NCI-H2171 treated with DMSO at 0.1 percent for 48 hours (cell line): Measurements from ENCODE around the gene CBR3.
"Not testable (repeated sequence)": the region's sequence is repeated elsewhere in the genome, so short reads cannot be mapped to it uniquely, and the experiment has no call there.

Source experiments
- DNase-seq: peaks from one replicate; lab custom pipeline; 2025; lab: John Stamatoyannopoulos, UW

Gene CBR3

GRCh38 chr21:36134803-36135390 lies at the start of gene CBR3:
Gene CBR3 (plus strand): TSS chr21:36135079. CDS start chr21:36135193, 114 bp downstream.
- no peak for DNase-seq

DNA sequence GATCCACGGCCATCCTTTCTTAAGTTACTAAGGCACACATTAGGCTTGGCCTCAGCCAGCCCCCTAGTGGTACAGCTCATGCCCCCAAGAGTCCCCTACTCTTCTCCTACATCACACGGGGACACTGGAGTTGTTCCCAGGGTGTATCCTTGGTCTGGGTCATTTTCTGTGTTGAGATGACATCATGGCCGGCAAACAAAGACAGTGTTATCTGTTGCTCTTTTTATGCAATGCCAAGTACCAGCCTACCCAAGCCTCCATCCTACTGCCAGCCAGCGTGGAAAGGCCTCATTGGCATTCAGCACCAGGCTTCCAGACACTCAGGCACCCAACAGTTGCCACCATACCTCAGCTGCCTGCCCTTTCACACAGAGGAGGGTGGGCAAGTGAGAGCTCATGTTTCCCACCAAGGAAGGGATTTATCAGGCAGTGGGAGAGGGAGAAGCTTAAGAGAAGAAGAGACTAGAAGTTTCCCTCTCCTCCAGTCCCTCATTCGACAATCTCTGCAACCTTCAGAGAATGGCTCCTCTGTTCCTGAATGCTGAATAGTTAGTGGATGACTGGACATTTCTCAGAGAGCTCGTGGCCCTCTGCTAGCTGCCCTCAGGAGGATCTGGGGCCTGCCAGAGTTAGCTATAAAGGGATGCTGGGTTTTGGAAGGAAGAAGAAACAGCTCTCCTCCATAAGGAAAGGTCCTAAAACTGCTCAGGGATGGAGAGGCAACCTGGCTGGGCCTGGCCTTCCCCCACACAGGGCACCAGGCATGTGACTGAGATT lies 47.3 kb upstream of the CBR3 start:
- no peak for DNase-seq

GRCh38 chr21:36089946-36090345 lies 44.9 kb upstream of the CBR3 start:
- no peak for DNase-seq

DNA sequence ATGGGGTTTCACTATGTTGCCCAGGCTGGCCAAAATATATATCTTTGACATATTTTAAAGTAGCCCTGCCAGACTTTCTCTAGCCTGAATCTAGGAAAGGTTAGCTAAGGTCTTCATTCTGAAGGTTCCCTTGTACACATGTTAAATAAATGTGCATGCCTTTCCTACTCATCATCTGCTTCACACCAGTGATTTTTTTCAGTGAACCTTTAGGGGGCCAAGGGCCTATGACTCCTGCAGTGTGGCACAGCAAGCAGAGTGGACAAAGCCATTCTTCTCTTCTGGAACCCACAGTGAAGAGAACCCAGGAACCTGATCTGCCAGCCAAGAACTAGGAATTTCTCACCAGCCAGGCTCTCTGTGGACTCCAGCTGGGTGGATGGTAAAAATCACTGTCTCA lies 42.2 kb upstream of the CBR3 start:
- no peak for DNase-seq

DNA sequence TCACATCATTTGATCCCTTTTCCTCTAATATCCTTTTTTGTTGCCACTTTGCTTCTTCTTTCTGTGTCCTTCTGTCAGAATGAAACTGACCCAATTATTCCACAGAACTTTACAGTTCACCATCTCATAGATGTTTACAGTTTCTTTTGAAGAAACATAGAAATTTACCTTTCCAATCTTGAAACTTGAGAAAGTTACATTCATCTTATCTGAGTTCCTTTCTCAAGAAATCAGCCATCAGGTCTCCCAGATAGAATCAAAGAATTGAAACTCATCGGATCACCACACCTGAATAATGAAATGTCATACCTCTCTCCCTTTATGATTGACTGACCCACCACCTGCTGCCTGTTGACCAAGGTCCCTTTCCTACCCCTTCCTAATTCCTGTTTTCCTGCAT lies 41.4 kb upstream of the CBR3 start:
- no peak for DNase-seq

DNA sequence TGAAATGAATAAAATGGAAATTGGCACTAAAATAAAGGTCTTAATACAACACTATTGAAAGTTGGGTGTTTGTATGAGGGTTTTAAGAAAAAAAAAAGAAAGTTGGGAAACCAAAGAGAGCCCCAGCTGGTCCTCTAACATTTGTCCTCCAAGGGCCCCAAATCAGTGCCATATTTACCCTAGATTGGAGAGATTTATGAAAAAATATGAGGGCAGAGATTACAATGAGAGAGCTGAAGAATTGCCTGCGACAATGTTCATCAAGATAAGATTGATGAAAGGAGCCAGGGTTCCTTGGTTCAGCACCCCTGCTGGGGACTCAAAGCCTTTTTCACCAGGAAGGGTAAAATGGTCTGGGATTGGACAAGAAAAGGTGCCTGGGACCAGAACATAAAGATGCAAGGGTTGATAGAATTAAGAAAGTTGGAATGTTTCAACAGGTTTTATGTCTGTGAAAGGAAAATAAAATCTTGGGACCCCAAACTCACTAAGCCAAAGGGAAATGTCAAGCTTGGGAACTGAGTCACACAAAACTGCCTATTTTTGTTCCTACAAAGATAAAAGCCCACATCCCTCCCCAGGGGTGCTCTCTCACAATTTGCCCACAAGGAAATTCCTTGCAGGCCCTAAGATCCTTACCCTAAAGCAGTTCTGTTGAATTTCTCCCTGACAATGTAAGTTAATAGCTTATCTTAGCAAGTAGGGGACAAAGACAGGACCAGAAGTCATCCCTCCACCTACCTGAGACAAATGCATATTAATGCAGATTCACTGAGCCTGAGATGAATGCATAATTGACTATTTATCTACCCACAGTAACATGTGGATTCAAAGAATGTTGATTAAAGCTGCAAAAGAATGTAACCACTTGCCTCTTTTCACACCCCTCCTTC lies 38.2 kb upstream of the CBR3 start:
- DNase-seq: no peak

DNA sequence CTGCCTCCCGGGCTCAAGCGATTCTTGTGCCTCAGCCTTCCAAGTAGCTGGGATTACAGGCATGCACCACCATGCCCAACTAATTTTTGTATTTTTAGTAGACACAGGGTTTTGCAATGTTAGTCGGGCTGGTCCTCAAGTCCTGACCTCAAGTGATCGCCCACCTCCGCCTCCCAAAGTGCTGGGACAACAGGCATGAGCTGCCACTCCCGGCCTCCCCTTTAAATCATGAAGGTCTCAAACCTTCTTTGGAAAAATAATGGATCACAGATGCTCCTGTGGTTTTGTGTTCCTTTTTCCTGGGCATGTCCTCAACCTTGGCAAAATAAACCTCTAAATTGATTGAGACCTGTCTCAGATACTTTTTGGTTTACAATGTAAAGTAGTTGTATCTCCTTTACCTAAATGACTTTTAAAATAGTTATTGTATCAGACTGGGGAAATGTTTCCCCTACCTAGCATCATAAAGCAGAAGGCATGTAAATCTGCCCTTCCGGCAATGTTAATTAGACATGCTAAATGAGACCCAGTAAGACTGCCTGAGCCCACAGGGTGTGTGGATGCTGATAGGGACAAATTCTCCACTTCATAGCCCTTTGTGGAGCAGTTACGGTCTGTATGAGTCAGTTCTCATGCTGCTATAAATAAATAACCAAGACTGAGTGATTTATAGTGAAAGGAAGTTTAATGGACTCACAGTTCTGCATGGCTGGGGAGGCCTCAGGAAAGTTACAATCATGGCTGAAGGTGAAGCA lies 37.3 kb upstream of the CBR3 start:
- DNase-seq: no peak

- no peak for DNase-seq
These were observed 36.7 kb upstream of the CBR3 start for GRCh38 chr21:36098182-36098532.

GRCh38 chr21:36099000-36099399 lies 35.9 kb upstream of the CBR3 start:
- DNase-seq: no peak

DNA sequence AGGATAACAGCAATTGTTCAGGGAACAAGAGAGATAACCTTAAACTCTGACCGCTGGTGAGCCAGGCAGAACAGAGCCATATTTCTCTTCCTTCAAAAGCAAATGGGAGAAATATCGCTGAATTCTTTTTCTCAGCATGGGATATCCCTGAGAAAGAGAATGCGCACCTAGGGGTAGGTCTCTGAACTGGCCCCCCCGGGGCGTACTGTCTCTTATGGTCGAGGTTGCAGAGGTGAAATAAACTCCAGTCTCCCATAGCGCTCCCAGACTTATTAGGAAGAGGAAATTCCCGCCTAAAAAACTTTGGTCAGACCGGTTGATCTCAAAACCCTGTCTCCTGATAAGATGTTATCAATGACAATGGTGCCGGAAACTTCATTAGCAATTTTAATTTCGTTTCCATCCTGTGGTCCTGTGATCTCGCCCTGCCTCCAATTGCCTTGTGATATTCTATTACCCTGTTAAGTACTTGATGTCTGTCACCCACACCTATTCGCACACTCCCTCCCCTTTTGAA lies 35.1 kb upstream of the CBR3 start:
- not testable (repeated sequence) for DNase-seq

- DNase-seq: no peak
These were observed 33.8 kb upstream of the CBR3 start for GRCh38 chr21:36100971-36101641.

DNA sequence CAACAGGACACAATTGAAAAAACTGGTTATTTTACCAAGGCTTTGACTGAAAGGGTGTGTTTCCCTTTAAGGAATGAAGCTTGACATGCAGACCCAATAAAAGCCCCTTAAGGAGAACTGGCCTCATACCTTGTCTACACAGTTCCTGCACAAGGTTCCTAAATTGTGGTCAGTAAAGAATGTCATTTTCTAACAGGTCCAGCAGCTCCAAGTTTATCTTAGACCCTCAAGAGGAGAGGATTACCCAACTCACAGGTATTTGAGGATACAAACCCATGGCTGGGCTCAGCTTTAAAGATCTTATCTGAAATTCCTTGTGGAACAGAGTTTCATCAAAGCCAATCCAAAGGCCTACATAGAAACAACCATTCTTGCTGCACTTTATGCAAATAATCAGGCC lies 31.4 kb upstream of the CBR3 start:
- no peak for DNase-seq

GRCh38 chr21:36104317-36105300 lies 30.3 kb upstream of the CBR3 start:
- no peak for DNase-seq

DNA sequence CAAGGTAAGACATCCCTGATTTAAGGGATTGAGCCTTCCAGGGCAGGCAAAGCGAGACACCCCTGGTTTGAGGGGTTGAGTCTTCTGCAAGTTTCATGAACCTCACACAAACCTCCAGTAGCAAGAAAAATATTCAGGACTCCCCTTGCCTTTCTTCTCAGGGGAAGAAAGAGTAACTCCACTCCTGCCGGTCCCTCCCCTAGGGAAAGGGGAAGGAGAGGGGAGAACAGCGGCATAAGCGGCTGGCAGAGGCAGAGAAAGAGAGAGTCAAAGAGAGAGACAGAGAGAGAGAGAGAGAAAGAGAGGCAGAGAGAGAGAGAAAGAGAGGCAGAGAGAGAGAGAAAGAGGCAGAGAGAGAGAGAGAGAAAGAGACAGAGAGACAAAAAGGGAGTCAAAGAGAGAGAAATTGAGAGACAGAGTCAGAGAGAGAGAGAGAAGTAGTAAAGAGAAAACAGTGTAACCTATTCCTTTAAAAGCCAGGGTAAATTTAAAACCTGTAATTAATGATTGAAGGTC lies 29.5 kb upstream of the CBR3 start:
- DNase-seq: no peak

DNA sequence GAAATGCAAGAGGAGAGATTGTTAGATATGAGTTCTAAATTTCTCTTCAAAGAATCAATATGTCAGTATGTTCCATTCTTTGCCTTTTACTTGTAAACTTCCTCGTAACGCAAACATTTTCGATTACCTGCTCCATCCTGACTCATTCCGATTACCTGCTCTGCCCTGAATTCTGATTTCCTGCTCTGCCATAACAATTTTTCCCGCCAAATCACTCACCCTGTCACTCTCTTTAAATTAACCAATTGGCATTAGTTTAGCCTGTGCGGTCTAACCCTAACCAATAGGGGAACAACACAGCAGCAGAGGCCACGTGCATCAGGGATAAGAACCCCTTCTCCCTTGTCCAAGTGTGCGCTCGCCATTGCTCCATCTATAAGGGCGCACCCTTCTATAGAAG lies 25.0 kb upstream of the CBR3 start:
- no peak for DNase-seq

DNA sequence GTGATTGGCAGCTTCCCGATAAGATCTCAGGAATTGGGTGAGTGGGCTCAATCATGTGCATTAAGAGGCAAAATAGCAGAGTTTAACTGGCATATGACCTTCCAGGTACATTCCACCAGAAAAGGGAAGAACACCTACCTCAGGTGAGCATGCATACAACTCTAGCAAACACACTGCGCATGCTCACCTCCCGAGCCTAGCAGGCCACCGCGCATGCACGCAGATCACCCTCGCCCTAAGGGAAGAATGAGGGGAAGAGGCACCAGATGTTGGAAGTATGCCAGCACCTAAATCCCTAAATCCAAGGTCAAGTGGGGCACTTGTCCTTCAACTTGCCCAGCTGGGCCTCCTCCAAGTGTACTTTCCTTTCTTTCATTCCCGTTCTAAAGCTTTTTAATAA lies 23.6 kb upstream of the CBR3 start:
- DNase-seq: no peak

DNA sequence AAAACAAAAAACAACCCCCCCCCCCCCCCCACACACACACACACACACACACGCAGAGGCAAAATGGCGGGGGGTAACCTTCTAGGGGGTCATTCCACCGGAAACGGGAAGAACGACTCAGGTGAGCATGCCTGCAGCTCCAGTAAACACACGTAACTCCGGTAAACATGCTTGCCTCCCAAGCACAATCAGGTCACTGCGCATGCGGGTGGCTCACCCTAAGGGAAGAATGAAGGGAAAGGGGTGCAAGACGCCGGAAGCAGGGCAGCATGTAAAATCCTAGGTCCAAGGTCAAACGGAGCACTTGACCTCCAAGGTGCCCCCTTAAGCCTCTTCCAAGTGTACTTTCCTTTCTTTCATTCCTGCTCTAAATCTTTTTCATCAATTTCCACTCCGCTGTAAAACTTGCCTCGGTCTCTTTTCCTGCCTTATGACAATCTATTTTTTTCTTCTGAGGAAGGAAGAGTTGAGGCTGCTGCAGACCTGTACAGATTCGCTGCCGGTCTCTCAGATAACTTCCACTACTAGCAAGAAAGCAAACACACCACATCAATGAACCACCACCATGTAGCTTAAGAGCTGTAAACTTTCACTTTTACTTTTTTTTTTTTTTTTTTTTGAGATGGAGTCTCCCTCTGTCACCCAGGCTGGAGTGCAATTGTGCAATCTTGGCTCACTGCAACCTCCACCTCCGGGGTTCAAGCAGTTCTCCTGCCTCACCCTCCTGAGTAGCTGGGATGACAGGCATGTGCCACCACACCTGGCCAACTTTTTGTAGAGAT lies 21.0 kb upstream of the CBR3 start:
- DNase-seq: peak; percentile 79

DNA sequence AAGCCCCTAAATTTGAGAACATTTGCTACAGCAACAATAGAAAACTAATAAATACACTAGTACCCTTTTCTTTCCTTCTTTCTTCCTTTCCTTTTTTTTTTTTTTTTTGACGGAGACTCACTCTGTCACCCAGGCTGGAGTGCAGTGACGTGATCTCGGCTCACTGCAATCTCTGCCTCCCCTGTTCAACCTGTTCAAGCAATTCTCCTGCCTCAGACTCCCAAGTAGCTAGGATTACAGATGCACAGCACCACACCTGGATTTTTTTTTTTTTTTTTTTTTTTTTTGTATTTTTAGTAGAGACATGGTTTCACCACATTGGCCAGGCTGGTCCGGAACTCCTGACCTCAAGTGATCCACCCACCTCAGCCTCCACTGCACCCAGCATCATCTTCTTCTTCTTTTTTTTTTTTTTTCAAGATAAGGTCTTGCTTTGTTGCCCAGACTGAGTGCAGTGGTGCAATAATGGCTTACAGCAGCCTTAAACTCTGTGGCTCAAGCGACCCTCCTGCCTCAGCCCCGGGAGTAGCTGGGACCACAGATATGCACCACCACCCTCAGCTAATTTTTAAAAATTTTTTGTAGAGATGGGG lies 19.6 kb upstream of the CBR3 start:
- DNase-seq: no peak

DNA sequence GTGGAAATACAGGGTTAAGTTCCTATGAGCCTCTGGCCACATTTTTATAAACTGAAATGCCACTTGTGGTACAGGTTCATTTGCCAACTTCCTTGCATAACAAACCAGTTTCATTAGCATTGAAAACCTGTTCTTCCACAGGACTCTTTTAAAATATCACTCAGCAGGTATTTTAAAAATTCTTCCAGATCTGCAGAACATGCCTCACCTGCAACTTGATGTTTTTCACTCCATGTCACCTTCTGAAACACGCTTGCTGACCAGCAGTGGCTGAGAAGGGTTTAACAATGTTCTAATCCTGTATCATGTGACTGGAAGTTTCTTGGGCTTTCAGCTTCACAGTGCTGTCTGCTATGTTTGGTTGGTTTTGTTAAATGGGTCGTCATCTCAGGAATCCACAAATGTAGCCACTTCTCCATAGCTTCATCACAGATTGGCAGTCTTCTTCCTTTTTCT lies 17.6 kb upstream of the CBR3 start:
- no peak for DNase-seq
